Neural cell (in vitro differentiated cells): Measurements from ENCODE around the gene OR10J5.

Source experiments
- EP300 ChIP-seq: fragments of 450-650 bp; conservative IDR thresholded peaks from 2 replicates; pipeline ENCODE4 v1.6.1; 2014; ENCODE audit warnings: antibody characterized with exemption, mild to moderate bottlenecking, moderate library complexity; ENCODE audit not compliant: poor library complexity, severe bottlenecking
- EZH2 ChIP-seq: fragments of 200-600, 300-800 bp; shearing (Covaris generic), sonication (generic); IDR thresholded peaks from 2 replicates; pipeline ENCODE4 v1.6.1; 2014; ENCODE audit warnings: antibody characterized with exemption, low read length, borderline replicate concordance, mild to moderate bottlenecking; ENCODE audit not compliant: insufficient read depth, poor library complexity, severe bottlenecking
- POLR2AphosphoS5 ChIP-seq: IDR thresholded peaks from 2 replicates; pipeline ENCODE4 v1.6.1; 2012
- TAF1 ChIP-seq: IDR thresholded peaks from 2 replicates; pipeline ENCODE4 v1.6.1; 2012; ENCODE audit warnings: low read depth
- TF ChIP-seq, protein P1 (sequence below): fragments of 450-650 bp; IDR thresholded peaks from 2 replicates; pipeline ENCODE4 v1.5.1; 2014; ENCODE audit warnings: antibody characterized with exemption, mild to moderate bottlenecking, moderate library complexity; ENCODE audit not compliant: poor library complexity, severe bottlenecking
- TF ChIP-seq, protein P2 (sequence below): IDR thresholded peaks from 2 replicates; pipeline ENCODE4 v1.6.1; 2012; ENCODE audit warnings: borderline replicate concordance

DNA sequence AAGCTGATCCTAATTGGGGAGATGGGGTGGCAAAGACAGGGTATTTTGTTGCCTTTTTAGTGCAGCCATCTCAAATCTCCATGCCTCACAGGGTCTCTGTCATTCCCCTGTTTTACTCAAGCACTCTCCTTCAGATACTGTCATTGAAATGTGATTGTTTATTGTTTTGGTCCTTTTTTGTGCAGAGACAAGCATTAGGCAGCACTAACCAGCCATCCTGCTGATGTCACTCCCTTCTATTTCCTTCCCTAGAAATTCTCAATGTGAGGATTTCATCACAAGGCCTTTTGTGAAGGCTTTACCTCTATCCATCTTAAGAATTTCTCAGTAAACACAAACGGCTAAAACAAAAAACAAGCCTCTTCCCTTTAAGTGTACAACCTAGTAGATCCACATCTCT is 34.7 kb downstream of the OR10J5 start:
- TF ChIP-seq, protein P1, sequence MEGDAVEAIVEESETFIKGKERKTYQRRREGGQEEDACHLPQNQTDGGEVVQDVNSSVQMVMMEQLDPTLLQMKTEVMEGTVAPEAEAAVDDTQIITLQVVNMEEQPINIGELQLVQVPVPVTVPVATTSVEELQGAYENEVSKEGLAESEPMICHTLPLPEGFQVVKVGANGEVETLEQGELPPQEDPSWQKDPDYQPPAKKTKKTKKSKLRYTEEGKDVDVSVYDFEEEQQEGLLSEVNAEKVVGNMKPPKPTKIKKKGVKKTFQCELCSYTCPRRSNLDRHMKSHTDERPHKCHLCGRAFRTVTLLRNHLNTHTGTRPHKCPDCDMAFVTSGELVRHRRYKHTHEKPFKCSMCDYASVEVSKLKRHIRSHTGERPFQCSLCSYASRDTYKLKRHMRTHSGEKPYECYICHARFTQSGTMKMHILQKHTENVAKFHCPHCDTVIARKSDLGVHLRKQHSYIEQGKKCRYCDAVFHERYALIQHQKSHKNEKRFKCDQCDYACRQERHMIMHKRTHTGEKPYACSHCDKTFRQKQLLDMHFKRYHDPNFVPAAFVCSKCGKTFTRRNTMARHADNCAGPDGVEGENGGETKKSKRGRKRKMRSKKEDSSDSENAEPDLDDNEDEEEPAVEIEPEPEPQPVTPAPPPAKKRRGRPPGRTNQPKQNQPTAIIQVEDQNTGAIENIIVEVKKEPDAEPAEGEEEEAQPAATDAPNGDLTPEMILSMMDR, result no peak
- TF ChIP-seq EP300 (no peak), TAF1 (no peak), EZH2 (no peak), POLR2AphosphoS5 (no peak)
- TF ChIP-seq, protein P2, sequence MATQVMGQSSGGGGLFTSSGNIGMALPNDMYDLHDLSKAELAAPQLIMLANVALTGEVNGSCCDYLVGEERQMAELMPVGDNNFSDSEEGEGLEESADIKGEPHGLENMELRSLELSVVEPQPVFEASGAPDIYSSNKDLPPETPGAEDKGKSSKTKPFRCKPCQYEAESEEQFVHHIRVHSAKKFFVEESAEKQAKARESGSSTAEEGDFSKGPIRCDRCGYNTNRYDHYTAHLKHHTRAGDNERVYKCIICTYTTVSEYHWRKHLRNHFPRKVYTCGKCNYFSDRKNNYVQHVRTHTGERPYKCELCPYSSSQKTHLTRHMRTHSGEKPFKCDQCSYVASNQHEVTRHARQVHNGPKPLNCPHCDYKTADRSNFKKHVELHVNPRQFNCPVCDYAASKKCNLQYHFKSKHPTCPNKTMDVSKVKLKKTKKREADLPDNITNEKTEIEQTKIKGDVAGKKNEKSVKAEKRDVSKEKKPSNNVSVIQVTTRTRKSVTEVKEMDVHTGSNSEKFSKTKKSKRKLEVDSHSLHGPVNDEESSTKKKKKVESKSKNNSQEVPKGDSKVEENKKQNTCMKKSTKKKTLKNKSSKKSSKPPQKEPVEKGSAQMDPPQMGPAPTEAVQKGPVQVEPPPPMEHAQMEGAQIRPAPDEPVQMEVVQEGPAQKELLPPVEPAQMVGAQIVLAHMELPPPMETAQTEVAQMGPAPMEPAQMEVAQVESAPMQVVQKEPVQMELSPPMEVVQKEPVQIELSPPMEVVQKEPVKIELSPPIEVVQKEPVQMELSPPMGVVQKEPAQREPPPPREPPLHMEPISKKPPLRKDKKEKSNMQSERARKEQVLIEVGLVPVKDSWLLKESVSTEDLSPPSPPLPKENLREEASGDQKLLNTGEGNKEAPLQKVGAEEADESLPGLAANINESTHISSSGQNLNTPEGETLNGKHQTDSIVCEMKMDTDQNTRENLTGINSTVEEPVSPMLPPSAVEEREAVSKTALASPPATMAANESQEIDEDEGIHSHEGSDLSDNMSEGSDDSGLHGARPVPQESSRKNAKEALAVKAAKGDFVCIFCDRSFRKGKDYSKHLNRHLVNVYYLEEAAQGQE, result no peak
